Measurements from ENCODE around the gene LBH.

GRCh38 chr2:30235008-30235655 is 3.8 kb downstream of the LBH start:
- TF ChIP-seq CTCF (IDR thresholded peaks at IDR 0.05): no peak
- no peak for TF ChIP-seq POLR2A (IDR thresholded peaks at IDR 0.05)
- TF ChIP-seq POLR2AphosphoS5 (IDR thresholded peaks at IDR 0.05): no peak
- TF ChIP-seq EP300 (IDR thresholded peaks at IDR 0.05): no peak

Measured in gastroesophageal sphincter (tissue), 3 donors.